GM23338 (cell line): Measurements from ENCODE around the gene GOLGA6D.

Experiments
- CREB1 ChIP-seq: fragments of 250-450 bp; sonication (Bioruptor Pico); IDR thresholded peaks from 2 replicates; pipeline ENCODE4 v1.5.0; 2020; ENCODE audit warnings: low read depth, mild to moderate bottlenecking, moderate library complexity
- CTCF ChIP-seq, 2 experiments: fragments of 200-600 bp in 1 of 2; sonication (generic) in 1 of 2; conservative IDR thresholded peaks; 2 replicates each; pipeline versions ENCODE4 v1.5.1 to v1.6.1; 2016 to 2017; ENCODE audit warnings: antibody characterized with exemption in 2 of 2, low read depth in 2 of 2, mild to moderate bottlenecking in 2 of 2, moderate library complexity in 1 of 2
- ETS1 ChIP-seq: IDR thresholded peaks from 2 replicates; pipeline ENCODE4 v1.6.1; 2016; ENCODE audit warnings: antibody characterized with exemption
- EZH2 ChIP-seq: fragments of 200-600 bp; sonication (generic); IDR thresholded peaks from one replicate; pipeline ENCODE4 v1.8.0; 2017; ENCODE audit warnings: antibody characterized with exemption, mild to moderate bottlenecking, low read depth; ENCODE audit not compliant: unreplicated experiment
- EZH2phosphoT487 ChIP-seq: fragments of 200-600 bp; sonication (generic); IDR thresholded peaks from one replicate; pipeline ENCODE4 v1.8.1; 2018; ENCODE audit warnings: antibody characterized with exemption; ENCODE audit not compliant: unreplicated experiment
- JUNB ChIP-seq: IDR thresholded peaks from one replicate; pipeline ENCODE4 v1.6.1; 2016; ENCODE audit warnings: antibody characterized with exemption; ENCODE audit not compliant: unreplicated experiment
- NANOG ChIP-seq: IDR thresholded peaks from 2 replicates; pipeline ENCODE4 v1.6.1; 2016; ENCODE audit warnings: antibody characterized with exemption, borderline replicate concordance
- POLR2AphosphoS5 ChIP-seq: IDR thresholded peaks from 2 replicates; pipeline ENCODE4 v1.6.1; 2016; ENCODE audit warnings: antibody characterized with exemption, low read depth
- REST ChIP-seq: IDR thresholded peaks from one replicate; pipeline ENCODE4 v1.6.1; 2018; ENCODE audit warnings: antibody characterized with exemption; ENCODE audit not compliant: unreplicated experiment
- STAT1 ChIP-seq: IDR thresholded peaks from one replicate; pipeline ENCODE4 v1.6.1; 2016; ENCODE audit warnings: antibody characterized with exemption; ENCODE audit not compliant: unreplicated experiment
- ZNF114 ChIP-seq: fragments of 250-450 bp; sonication (Bioruptor Pico); IDR thresholded peaks from 2 replicates; pipeline ENCODE4 v1.5.0; 2020; ENCODE audit warnings: mild to moderate bottlenecking, moderate library complexity
- ZNF331 ChIP-seq: fragments of 250-450 bp; sonication (Bioruptor Pico); IDR thresholded peaks from 2 replicates; pipeline ENCODE4 v1.5.0; 2020; ENCODE audit warnings: low read depth, mild to moderate bottlenecking, moderate library complexity
- ZNF462 ChIP-seq: fragments of 250-450 bp; sonication (Bioruptor Pico); IDR thresholded peaks from 2 replicates; pipeline ENCODE4 v1.5.0; 2020; ENCODE audit warnings: mild to moderate bottlenecking, moderate library complexity

- no peak for TF ChIP-seq CTCF (conservative IDR thresholded peaks at IDR 0.05; ENCODE audit: low read depth in 2 of 2)
- no peak for TF ChIP-seq EZH2
- no peak for TF ChIP-seq ETS1
- TF ChIP-seq POLR2AphosphoS5, result no peak
- no peak for TF ChIP-seq STAT1
- no peak for TF ChIP-seq EZH2phosphoT487
- TF ChIP-seq JUNB, result no peak
- no peak for TF ChIP-seq REST
- no peak for TF ChIP-seq ZNF114 (CRISPR knock-in tag)
- TF ChIP-seq CREB1 (CRISPR knock-in tag), result no peak
- TF ChIP-seq ZNF462 (CRISPR knock-in tag), result no peak
- TF ChIP-seq NANOG, result no peak
- TF ChIP-seq ZNF331 (CRISPR knock-in tag), result no peak
Measured at GRCh38 chr15:75233504-75234190, 49.0 kb upstream of the GOLGA6D start.
